HL-60/S4 treated with retinoic acid at 250 ng/mL for 4 days and 3 days (cell line): ENCODE results near the gene PSMA3.

Experiments
- in situ Hi-C: fragments of 300-500 bp; cut with MboI; formaldehyde crosslinking; loops from 2 replicates; pipeline ENCODE4 v1.7.0; 2022; ENCODE audit warnings: low sequenced_read_pairs

PSMA3 gene

DNA sequence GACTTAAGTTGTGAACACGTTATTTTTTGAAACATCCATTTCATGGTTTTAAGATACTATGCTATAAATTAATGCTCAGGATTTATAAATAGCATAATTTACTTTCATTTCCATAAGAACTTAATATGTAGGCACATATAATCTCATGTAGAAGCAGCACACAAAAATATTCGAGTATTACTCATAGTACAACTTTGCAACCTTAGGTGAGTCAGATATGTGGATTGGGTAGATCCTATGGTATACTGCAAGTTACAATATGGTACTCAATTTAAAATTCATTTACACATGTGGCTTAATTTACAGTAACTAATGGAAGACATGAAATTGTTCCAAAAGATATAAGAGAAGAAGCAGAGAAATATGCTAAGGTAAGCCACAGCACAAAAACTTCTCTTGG, 26.0 kb downstream of the PSMA3 start:
- in situ Hi-C loops = no loop called here

GRCh38 chr14:58272588-58273372, 28.1 kb downstream of the PSMA3 start:
- in situ Hi-C loops = no loop called here

DNA sequence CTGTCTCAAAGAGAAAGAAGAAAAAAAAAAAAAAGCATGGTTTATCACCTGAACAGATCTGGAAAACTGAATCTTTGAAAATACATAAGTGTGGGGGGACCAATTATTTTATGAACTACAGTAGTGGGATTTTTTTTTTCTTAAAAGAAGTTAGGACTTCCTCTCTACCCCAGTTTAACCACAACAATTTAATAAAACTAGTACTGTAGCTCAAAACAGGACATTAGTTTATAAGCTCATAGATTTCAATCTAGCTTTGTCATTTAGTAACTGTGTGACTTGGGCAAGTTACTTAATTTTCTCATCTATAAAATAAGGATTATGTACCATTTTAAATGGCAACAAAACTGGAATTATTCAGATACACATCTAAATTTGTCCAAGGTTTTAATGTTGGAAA, 30.2 kb downstream of the PSMA3 start:
- in situ Hi-C loops = no loop called here

DNA sequence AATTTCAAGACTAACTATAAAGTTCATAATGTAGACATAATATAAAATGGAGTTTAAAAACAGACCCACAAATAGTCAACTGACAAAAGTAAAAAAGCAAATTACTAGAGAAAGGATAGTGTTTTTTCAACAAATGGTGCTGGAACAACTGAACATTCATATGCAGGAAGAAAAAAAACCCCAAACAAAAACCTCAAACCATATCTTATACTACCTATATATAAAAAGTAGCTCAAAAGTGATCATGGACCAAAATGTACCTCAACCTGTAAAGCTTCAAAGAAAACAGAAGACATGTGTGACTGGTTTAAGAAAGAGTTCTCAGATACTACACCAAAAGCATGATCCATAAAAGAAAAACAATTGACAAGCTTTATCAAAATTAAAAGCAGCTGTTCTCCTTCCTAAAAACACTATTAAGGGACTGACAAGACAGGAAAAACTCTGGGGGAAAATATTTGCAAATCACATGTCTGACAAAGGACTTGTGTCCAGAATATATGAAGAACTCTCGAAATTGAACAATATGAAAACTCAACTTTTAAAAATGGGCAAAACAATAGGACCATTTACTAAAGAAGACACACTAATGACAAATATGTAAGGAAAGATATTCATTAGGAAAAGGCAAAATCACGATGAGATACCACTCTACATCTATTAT, 31.0 kb downstream of the PSMA3 start:
- in situ Hi-C loops = no loop called here

DNA sequence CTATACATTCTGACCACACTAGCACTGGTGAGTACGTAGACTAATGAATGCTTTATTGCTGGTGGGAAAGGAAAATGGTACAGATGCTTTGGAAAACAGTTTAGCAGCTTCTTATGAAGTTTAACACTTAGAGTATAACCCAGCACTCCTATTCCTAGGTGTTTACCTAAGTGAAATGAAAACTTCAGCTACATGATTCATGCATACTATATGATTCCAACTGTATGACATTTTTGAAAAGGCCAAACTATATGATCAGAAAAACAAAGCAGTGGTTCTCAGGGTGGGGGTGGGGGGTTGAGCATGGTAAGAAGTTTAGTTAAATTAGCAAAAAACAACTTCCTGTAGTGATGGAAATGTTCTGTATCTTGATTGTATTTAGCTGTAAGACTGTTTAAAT, 31.6 kb downstream of the PSMA3 start:
- in situ Hi-C loops = no loop called here

DNA sequence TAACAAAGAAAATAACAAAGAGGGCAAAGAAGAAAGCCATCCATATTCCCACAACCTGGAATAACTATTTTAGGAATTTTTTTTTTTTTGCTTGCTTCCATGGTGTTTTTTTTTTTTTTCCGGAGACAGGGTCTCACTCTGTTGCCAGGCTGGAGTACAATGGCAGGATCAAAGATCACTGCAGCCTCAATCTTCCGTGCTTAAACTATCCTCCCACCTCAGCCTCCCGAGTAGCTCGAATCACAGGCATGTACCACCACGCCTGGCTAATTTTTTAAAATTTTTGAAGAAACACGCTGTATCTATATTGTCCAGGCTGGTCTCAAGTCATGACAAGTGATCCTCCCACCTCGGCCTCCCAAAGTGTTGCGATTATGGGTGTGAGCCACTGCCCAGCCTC, 33.5 kb downstream of the PSMA3 start:
- in situ Hi-C loops = no loop called here

GRCh38 chr14:58280954-58281787, 36.5 kb downstream of the PSMA3 start:
- in situ Hi-C loops = no loop called here

DNA sequence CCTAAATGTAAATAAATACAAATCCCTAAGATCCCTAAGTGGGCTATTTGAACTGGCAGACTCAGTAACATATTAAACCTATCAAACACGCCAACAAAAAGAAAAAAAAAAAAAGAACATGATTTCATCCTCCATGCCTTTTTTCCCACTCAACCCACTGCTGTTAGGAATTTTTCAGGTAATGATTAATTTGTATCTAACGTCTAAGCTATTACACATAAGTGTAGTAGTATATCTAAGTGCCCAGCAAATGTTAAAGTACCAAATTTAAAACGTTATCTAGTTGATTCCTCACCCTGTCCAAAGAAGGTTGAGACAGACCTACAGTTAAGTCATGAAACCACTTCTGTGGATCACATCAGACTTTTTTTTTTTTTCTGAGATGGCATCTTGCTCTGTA, 37.3 kb downstream of the PSMA3 start:
- in situ Hi-C loops = no loop called here

- in situ Hi-C loops = no loop called here
Measured at GRCh38 chr14:58282925-58283593, 38.4 kb downstream of the PSMA3 start.

DNA sequence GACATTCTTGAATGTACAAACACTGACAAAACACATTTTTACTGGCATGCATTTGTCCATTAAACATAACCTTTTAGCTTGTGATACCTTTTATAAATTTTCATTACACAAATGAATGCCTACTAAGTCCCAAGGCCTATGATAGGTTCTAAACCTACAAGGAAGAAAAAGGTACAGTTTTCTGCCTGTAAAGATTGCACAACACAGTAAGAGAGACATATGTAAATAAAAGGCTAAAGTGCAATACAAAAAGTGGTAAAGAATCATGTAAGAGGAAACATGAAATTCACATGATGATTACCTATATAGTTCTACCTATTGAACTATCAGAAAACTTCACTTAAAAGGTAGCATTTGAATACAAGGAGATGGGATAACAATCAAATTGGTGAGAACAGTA, 39.1 kb downstream of the PSMA3 start:
- in situ Hi-C loops = no loop called here

DNA sequence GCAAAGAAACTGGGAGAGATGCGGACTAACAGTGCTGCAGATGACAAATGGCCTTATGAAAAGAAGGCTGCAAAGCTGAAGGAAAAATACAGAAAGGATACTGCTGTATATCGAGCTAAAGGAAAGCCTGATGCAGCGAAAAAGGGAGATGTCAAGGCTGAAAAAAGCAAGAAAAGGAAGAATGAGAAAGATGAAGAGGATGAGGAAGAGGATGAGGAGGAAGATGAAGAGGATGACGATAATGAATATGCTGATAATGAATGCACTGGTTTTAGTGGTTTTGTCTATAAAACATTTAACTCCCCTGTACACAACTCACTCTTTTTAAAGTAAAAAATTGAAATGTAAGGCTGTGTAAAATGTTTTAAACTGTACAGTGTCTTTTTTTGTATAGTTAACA, 40.5 kb downstream of the PSMA3 start:
- in situ Hi-C loops = no loop called here

DNA sequence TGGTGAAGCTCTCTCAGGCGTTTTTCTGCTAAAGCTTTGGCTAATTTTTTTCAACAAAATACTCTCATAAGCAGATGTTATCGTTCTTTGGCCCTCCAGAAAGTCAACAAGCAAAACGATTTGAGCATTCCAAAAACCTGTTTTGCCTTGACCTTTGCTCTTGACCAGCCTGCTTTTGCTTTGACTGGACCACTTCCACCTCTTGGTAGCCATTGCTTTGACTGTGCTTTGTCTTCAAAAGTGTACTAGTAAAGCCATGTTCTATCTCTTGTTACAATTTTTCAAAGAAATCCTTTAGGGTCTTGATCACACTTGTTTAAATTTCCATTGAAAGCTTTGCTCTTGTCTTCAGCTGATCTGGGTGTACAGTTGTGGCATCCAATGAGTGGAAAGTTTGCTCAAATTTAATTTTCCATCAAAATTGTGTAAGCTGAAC, 43.0 kb downstream of the PSMA3 start:
- in situ Hi-C loops = no loop called here

DNA sequence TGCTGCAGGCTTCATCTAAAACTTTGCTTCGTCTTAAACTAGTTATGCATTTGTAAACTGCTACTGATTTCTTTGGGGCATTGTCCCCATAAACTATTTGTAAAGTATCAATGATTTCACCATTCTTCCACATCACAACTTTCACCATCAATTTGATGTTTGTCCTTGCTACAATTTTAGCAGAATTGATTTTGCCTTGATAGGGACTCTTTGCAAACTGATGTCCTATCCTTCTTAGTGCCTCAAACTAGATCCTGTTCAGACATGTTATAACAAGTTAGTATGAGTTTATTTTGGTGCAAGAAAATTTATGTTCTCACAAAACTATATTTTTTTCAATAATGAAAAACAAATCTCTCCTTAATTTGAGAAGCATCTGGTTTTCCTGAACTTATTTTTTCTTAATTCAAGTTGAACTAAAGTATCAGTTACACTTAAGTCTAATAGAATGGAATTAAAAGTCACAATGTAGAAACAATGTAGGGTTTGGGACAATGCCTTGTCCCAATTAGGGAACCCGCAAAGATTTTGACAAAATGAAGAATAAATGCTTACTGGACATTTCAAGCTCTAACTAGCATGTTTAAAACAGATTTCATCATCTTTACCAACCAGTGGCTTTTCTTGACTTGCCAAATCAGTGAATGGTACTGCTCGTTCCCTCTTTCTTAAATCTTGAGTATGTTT, 43.6 kb downstream of the PSMA3 start:
- in situ Hi-C loops = no loop called here

GRCh38 chr14:58291646-58292045, 47.0 kb downstream of the PSMA3 start:
- in situ Hi-C loops = no loop called here

DNA sequence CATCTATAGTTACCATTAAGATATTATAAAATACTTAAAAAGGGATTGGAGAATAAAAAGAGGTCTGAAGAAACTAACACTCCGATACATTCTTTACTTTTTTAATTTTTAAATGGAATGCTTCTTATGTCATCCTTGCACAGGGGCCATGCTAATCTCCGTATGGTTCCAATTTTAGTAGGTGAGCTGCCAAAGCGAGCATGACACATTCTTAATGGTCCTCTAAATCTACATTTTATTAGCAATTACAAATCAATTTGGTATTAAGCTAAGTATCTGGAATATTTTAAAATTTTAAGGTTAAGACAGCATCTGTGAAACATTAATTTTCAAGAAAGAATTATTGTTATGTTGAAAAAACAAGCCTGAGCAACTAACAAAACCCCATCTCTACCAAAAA, 47.5 kb downstream of the PSMA3 start:
- in situ Hi-C loops = no loop called here

- in situ Hi-C loops = no loop called here
Measured at GRCh38 chr14:58294201-58294600, 49.6 kb downstream of the PSMA3 start.

- in situ Hi-C loops = no loop called here
Measured at GRCh38 chr14:58296726-58297125, 52.1 kb downstream of the PSMA3 start.

GRCh38 chr14:58297412-58297761, 52.7 kb downstream of the PSMA3 start:
- in situ Hi-C loops = no loop called here

- in situ Hi-C loops = no loop called here
Measured at GRCh38 chr14:58297762-58298476, 53.3 kb downstream of the PSMA3 start.
